CD4-positive, alpha-beta T cell (primary cell): Measurements from ENCODE around the gene SHISA9. TPM values are rescaled to one million over a fixed set of nuclear protein-coding genes. Genes with fewer than 3 reads are reported as not detected.

ENCODE experiments used
- ATAC-seq: fragments of 200-7000 bp; cut with Tn5 transposase; one replicate; pipeline ENCODE4 v1.10.0; 2022; ENCODE audit warnings: mild to moderate bottlenecking; ENCODE audit not compliant: poor library complexity
- CTCF ChIA-PET: fragments of 350-600 bp; sonication (Branson Sonifier 250); formaldehyde crosslinking; loops from one replicate; lab custom pipeline; 2021; ENCODE audit warnings: antibody characterized with exemption, inconsistent platforms; lab: Charles Lee
- POLR2A ChIA-PET: fragments of 350-600 bp; sonication (Branson Sonifier 250); formaldehyde crosslinking; loops from one replicate; lab custom pipeline; 2021; ENCODE audit warnings: antibody characterized with exemption, inconsistent platforms; lab: Charles Lee
- DNase-seq, 14 experiments: peaks; one replicate each; pipeline ENCODE4 v3.0.0-alpha.2; 2013 to 2020; ENCODE audit warnings: mixed read lengths in 2 of 14
- H3K27ac ChIP-seq, 2 donors: one replicate each; pipeline versions ENCODE4 v1.5.1 to v1.7.0; 2013; ENCODE audit warnings: low read length in 2 of 2, low read depth in 1 of 2, mild to moderate bottlenecking in 1 of 2
- H3K27me3 ChIP-seq, 2 experiments: 1 replicate in 1 of 2; 2 replicates in 1 of 2; pipeline versions ENCODE4 v1.6.1 to v1.7.0; 2013; ENCODE audit warnings: low read length in 2 of 2, control low read depth in 1 of 2, mild to moderate bottlenecking in 1 of 2, moderate library complexity in 1 of 2; ENCODE audit not compliant: insufficient read depth in 2 of 2, control insufficient read depth in 1 of 2
- H3K36me3 ChIP-seq: one replicate; pipeline ENCODE4 v1.6.1; 2013; ENCODE audit warnings: low read length, control low read depth; ENCODE audit not compliant: insufficient read depth
- H3K4me1 ChIP-seq: one replicate; pipeline ENCODE4 v1.6.1; 2013; ENCODE audit warnings: low read length, control low read depth; ENCODE audit not compliant: insufficient read depth
- H3K4me3 ChIP-seq: one replicate; pipeline ENCODE4 v1.5.1; 2013; ENCODE audit warnings: mild to moderate bottlenecking, low read length, moderate library complexity
- H3K9me3 ChIP-seq, 2 experiments: 1 replicate in 1 of 2; 2 replicates in 1 of 2; pipeline versions ENCODE4 v1.6.1 to v1.7.0; 2013; ENCODE audit warnings: low read length in 2 of 2, mild to moderate bottlenecking in 2 of 2, control low read depth in 1 of 2, moderate library complexity in 1 of 2; ENCODE audit not compliant: control insufficient read depth in 1 of 2, insufficient read depth in 1 of 2
- H3K27ac Mint-ChIP-seq: one replicate; pipeline ENCODE4 v1.8.0; 2020; ENCODE audit warnings: mixed read lengths
- H3K27me3 Mint-ChIP-seq: one replicate; pipeline ENCODE4 v1.8.0; 2021; ENCODE audit warnings: mixed read lengths
- H3K36me3 Mint-ChIP-seq: one replicate; pipeline ENCODE4 v1.8.0; 2021; ENCODE audit warnings: low read depth, mixed read lengths
- H3K4me1 Mint-ChIP-seq: one replicate; pipeline ENCODE4 v1.8.0; 2021; ENCODE audit warnings: low read depth, mixed read lengths
- H3K4me3 Mint-ChIP-seq: one replicate; pipeline ENCODE4 v1.8.0; 2020; ENCODE audit warnings: mild to moderate bottlenecking, mixed read lengths
- H3K9me3 Mint-ChIP-seq: one replicate; pipeline ENCODE4 v1.8.0; 2020; ENCODE audit warnings: mixed read lengths
- intact Hi-C, 2 experiments: fragments of 100-400 bp; cut with DNase I in 1 of 2; cut with micrococcal nuclease in 1 of 2; formaldehyde crosslinking; loops; one replicate each; pipeline versions ENCODE4 v1.15.1 to v1.9.0; 2023 to 2025; cut with DNase I, micrococcal nuclease
- total RNA-seq, 174 experiments: library from RNA in 2 of 174; stranded (reverse) in 2 of 174; gene quantifications; one replicate each; pipeline ENCODE4 v1.2.3 and lab custom pipeline; 2021 to 2026
- TF ChIP-seq, protein P1 (sequence below): fragments of 200-600 bp; IDR thresholded peaks from one replicate; pipeline ENCODE4 v1.8.0; 2022; ENCODE audit warnings: antibody characterized with exemption, mild to moderate bottlenecking

Gene SHISA9
- total RNA-seq, 2 experiments from 2014 or later = not detected

- H3K27me3 ChIP-seq = no peaks in the 10 kb centered on the region
- Mint-ChIP-seq H3K4me3 (no peak overlapping the region), H3K27me3 (peaks cover 12% of the 10 kb centered on the region), H3K9me3 (no peaks in the 10 kb centered on the region), H3K4me1 (no peaks in the 10 kb centered on the region), H3K36me3 (no peaks in the 10 kb centered on the region), H3K27ac (no peak overlapping the region)
- H3K4me1 ChIP-seq = no peaks in the 10 kb centered on the region
- no peak for ATAC-seq
- CTCF ChIA-PET = no interaction called here
- no peak for DNase-seq
- POLR2A ChIA-PET = no interaction called here
- TF ChIP-seq, protein P1, sequence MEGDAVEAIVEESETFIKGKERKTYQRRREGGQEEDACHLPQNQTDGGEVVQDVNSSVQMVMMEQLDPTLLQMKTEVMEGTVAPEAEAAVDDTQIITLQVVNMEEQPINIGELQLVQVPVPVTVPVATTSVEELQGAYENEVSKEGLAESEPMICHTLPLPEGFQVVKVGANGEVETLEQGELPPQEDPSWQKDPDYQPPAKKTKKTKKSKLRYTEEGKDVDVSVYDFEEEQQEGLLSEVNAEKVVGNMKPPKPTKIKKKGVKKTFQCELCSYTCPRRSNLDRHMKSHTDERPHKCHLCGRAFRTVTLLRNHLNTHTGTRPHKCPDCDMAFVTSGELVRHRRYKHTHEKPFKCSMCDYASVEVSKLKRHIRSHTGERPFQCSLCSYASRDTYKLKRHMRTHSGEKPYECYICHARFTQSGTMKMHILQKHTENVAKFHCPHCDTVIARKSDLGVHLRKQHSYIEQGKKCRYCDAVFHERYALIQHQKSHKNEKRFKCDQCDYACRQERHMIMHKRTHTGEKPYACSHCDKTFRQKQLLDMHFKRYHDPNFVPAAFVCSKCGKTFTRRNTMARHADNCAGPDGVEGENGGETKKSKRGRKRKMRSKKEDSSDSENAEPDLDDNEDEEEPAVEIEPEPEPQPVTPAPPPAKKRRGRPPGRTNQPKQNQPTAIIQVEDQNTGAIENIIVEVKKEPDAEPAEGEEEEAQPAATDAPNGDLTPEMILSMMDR = no peak
- H3K4me3 ChIP-seq = no peak overlapping the region
- no peak overlapping the region for H3K27ac ChIP-seq
- intact Hi-C loops = no loop called here
- H3K9me3 ChIP-seq = peaks cover 0 to 3% of the 10 kb centered on the region in 2 experiments
- no peaks in the 10 kb centered on the region for H3K36me3 ChIP-seq
Observed at GRCh38 chr16:13155780-13156179, 254.4 kb downstream of the SHISA9 start.

DNA sequence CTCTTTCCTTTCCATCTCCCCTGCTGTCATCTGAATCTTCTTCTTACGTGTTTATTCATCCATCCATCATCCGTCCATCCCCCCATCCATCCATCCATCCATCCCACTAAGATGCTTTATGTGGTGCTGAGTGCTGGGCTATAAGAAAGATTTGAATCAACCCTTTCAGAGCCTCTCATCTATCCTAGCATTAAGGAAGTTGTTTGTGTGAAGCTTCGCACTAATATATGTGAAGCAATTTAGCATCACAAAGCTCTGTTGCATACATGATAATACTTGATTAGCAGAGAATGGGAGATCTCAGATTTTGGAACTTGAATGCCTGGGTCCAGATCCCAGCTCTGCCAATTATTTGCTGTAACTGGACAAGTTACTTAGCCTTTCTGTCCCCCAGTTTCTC, 255.7 kb downstream of the SHISA9 start:
- Mint-ChIP-seq H3K9me3 (no peaks in the 10 kb centered on the region), H3K27me3 (peaks cover 11% of the 10 kb centered on the region), H3K4me3 (no peak overlapping the region), H3K4me1 (no peaks in the 10 kb centered on the region), H3K27ac (no peak overlapping the region), H3K36me3 (no peaks in the 10 kb centered on the region)
- H3K27ac ChIP-seq = no peak overlapping the region
- CTCF ChIA-PET = no interaction called here
- ATAC-seq (no peak), DNase-seq (no peak)
- H3K4me1 ChIP-seq = no peaks in the 10 kb centered on the region
- H3K9me3 ChIP-seq = no peaks in the 10 kb centered on the region
- H3K27me3 ChIP-seq = no peaks in the 10 kb centered on the region
- TF ChIP-seq, protein P1 = no peak
- no peaks in the 10 kb centered on the region for H3K36me3 ChIP-seq
- intact Hi-C loops = no loop called here
- no peak overlapping the region for H3K4me3 ChIP-seq
- POLR2A ChIA-PET = no interaction called here

- H3K36me3 Mint-ChIP-seq = no peaks in the 10 kb centered on the region
- CTCF ChIA-PET = no interaction called here
- Histone ChIP-seq H3K27me3 (no peaks in the 10 kb centered on the region), H3K4me1 (no peaks in the 10 kb centered on the region), H3K27ac (no peak overlapping the region), H3K4me3 (no peak overlapping the region), H3K36me3 (no peaks in the 10 kb centered on the region), H3K9me3 (no peaks in the 10 kb centered on the region)
- H3K9me3 Mint-ChIP-seq = peaks cover 2% of the 10 kb centered on the region
- TF ChIP-seq, protein P1 = no peak
- no peak overlapping the region for H3K4me3 Mint-ChIP-seq
- H3K27ac Mint-ChIP-seq = no peak overlapping the region
- ATAC-seq = no peak
- H3K4me1 Mint-ChIP-seq = no peaks in the 10 kb centered on the region
- POLR2A ChIA-PET = no interaction called here
- DNase-seq = no peak
- peaks cover 8% of the 10 kb centered on the region for H3K27me3 Mint-ChIP-seq
- intact Hi-C loops = no loop called here
Observed at GRCh38 chr16:13158427-13158826, 257.0 kb downstream of the SHISA9 start.
